AG09319 (cell line): ENCODE measurements around the gene INTS15.
"Not testable (repeated sequence)": the region's sequence is repeated elsewhere in the genome, so short reads cannot be mapped to it uniquely, and the experiment has no call there.

Experiments
- DNase-seq: peaks from one replicate; pipeline ENCODE4 v3.0.0-alpha.2; 2010; ENCODE audit warnings: low read depth; ENCODE audit errors: extremely low read depth
- TF ChIP-seq, protein P1 (sequence below): IDR thresholded peaks from 2 replicates; pipeline ENCODE4 v1.5.1; 2011; ENCODE audit warnings: low read depth, mild to moderate bottlenecking, inconsistent platforms, low read length, moderate library complexity

Gene INTS15

GRCh38 chr7:6622134-6622710 is 32.4 kb downstream of the INTS15 start:
- TF ChIP-seq, protein P1, sequence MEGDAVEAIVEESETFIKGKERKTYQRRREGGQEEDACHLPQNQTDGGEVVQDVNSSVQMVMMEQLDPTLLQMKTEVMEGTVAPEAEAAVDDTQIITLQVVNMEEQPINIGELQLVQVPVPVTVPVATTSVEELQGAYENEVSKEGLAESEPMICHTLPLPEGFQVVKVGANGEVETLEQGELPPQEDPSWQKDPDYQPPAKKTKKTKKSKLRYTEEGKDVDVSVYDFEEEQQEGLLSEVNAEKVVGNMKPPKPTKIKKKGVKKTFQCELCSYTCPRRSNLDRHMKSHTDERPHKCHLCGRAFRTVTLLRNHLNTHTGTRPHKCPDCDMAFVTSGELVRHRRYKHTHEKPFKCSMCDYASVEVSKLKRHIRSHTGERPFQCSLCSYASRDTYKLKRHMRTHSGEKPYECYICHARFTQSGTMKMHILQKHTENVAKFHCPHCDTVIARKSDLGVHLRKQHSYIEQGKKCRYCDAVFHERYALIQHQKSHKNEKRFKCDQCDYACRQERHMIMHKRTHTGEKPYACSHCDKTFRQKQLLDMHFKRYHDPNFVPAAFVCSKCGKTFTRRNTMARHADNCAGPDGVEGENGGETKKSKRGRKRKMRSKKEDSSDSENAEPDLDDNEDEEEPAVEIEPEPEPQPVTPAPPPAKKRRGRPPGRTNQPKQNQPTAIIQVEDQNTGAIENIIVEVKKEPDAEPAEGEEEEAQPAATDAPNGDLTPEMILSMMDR: no peak
- DNase-seq: no peak

DNA sequence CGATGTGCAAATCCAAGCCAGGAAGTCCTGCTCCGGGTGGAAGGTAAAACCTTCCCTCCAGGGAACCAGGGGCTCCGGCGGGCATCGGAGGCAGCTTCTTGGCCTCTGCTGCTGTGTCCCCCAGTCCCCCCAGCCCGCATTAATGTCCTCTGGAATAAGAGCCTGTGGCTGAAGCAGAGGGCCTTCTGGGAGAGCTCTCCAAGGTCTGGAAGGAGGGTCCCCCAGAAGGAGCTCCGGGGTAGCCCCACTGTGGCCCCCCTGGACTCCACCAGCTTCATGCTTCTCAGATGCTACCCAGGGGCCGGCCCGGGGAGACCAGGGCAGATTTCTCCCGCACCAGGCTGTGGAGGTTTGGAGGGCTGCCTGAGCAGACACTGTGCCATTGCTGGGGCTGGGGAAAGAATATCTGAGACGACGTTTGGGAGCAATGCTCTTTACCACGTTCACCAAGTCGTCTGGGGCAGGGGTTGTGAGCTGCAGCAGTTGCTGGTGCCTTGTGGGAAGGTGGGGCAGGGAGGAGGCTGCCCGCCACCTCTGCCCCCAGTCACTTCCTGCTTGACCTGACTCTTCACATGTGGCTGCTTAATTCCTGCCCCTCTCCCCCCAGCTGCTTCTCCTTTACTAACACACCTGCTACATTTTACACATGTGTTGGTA is 33.9 kb downstream of the INTS15 start:
- TF ChIP-seq, protein P1: no peak
- DNase-seq: no peak

DNA sequence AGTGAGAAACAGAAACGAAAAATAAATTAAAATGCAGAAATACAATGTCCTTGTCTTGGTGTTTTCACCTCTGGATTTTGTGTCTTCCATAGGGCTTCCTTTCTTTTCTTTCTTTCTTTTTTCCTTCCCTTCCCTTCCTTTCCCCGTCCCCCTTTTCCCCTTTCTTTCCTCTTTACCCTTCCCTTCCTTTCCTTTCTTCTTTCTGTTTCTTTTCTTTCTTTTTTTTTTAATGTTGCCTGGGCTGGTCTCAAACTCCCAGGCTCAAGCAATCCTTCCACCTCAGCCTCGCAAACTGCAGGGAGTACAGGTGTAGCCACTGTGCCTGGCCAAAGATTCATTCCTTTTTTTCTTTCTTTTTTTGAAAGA is 34.4 kb downstream of the INTS15 start:
- DNase-seq: no peak
- TF ChIP-seq, protein P1: no peak

DNA sequence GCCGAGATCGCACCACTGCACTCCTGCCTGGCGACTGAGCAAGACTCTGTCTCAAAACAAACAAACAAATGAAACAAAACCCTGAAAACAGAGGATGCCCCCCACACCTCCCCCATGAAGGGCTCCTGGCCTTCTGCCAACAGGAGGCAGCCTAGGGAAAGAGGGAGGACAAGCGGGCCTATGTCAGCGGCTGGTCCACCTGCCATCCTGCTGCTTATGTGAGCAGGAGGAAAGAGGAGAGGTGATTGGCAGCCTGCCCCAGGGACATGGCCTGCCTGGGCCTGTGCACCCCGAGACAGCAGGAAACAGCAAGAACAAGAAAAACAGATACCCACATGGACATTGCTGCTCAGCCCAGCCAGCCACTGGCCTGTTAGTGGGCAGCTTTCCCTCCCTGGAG is 38.2 kb downstream of the INTS15 start:
- TF ChIP-seq, protein P1: no peak
- DNase-seq: no peak

GRCh38 chr7:6630007-6630849 is 40.4 kb downstream of the INTS15 start:
- no peak for DNase-seq

GRCh38 chr7:6631605-6632004 is 41.8 kb downstream of the INTS15 start:
- TF ChIP-seq, protein P1: no peak
- no peak for DNase-seq

More at GRCh38 chr7:6630007-6630849, 40.4 kb downstream of the INTS15 start:
- TF ChIP-seq, protein P1: no peak

GRCh38 chr7:6634021-6634420 is 44.2 kb downstream of the INTS15 start:
- no peak for DNase-seq
- TF ChIP-seq, protein P1: no peak

- not testable (repeated sequence) for DNase-seq
These were observed 45.1 kb downstream of the INTS15 start for GRCh38 chr7:6634971-6635370.
